Sigmoid colon (tissue), 7 donors: ENCODE results near the gene ARHGEF28. TPM values are rescaled to one million over a fixed set of nuclear protein-coding genes. Genes with fewer than 3 reads are reported as not detected.

Source experiments
- DNase-seq: peaks from one replicate; pipeline ENCODE4 v3.0.0-alpha.2; 2019
- H3K27ac ChIP-seq, 4 donors: fragments of 200-600 bp; sonication (generic); one replicate each; pipeline ENCODE4 v1.5.1; 2016 to 2019; ENCODE audit warnings: mild to moderate bottlenecking in 1 of 4
- H3K27me3 ChIP-seq, 3 donors: fragments of 200-600 bp; sonication (generic); one replicate each; pipeline ENCODE4 v1.5.1; 2019; ENCODE audit warnings: mild to moderate bottlenecking in 1 of 3
- H3K36me3 ChIP-seq, 4 donors: fragments of 200-600 bp; sonication (generic); one replicate each; pipeline ENCODE4 v1.5.1; 2016 to 2019
- H3K4me1 ChIP-seq, 4 donors: fragments of 200-600 bp; sonication (generic); one replicate each; pipeline ENCODE4 v1.5.1; 2017 to 2019
- H3K4me3 ChIP-seq, 4 donors: fragments of 200-600 bp; sonication (generic); one replicate each; pipeline ENCODE4 v1.5.1; 2017 to 2019; ENCODE audit warnings: mild to moderate bottlenecking in 2 of 4, moderate library complexity in 1 of 4
- H3K9me3 ChIP-seq, 4 donors: fragments of 200-600 bp in 3 of 4; sonication (generic) in 3 of 4; one replicate each; pipeline versions ENCODE4 v1.5.1 to v1.6.1; 2013 to 2019
- EP300 ChIP-seq, 4 donors: sonication (generic); formaldehyde crosslinking; IDR thresholded peaks; one replicate each; pipeline ENCODE4 v1.6.1; 2017; ENCODE audit warnings: antibody characterized with exemption in 4 of 4
- POLR2A ChIP-seq, 2 donors: fragments of 450-650 bp; IDR thresholded peaks; one replicate each; pipeline ENCODE4 v1.6.1; 2016; ENCODE audit warnings: antibody characterized with exemption in 2 of 2, mild to moderate bottlenecking in 2 of 2, moderate library complexity in 2 of 2
- POLR2AphosphoS5 ChIP-seq, 4 donors: sonication (generic); formaldehyde crosslinking; IDR thresholded peaks; one replicate each; pipeline ENCODE4 v1.6.1; 2017; ENCODE audit warnings: antibody characterized with exemption in 4 of 4
- WGBS, 2 donors: extraction: QIAGEN DNeasy Blood & Tissue Kit; methylation state at CpG; one replicate each; pipeline ENCODE4 v1.1.7; 2013; 5-methylcytosine and 5-hydroxymethylcytosine counted together
- intact Hi-C: fragments of 100-400 bp; cut with DNase I; formaldehyde crosslinking; loops from one replicate; pipeline ENCODE4 v1.15.1; 2023
- polyA plus RNA-seq, 3 donors: library from polyadenylated mRNA; stranded (reverse); fragments of 200-250 nt; gene quantifications; one replicate each; pipeline ENCODE4 v1.2.3, GENCODE V29; 2013
- total RNA-seq, 4 donors: library from RNA; depleted of rRNA; stranded (reverse); fragments of >200 nt; gene quantifications; one replicate each; pipeline ENCODE4 v1.1.0, GENCODE V29; 2016
- TF ChIP-seq, protein P1 (sequence below), 4 experiments: fragments of 450-650 bp in 3 of 4; fragments of 200-600 bp in 1 of 4; IDR thresholded peaks; one replicate each; pipeline ENCODE4 v1.5.1; 2016 to 2019; ENCODE audit warnings: antibody characterized with exemption in 4 of 4, mild to moderate bottlenecking in 3 of 4, moderate library complexity in 2 of 4
- donor health status: healthy with polysubstance abuse.
- donor health status: Bipolar disorder and iron deficiency.
- donor health status: healthy.

ARHGEF28 gene
- total and polyA plus RNA-seq, 7 donors, result 3.0 to 6.9 (median 3.7) TPM

DNA sequence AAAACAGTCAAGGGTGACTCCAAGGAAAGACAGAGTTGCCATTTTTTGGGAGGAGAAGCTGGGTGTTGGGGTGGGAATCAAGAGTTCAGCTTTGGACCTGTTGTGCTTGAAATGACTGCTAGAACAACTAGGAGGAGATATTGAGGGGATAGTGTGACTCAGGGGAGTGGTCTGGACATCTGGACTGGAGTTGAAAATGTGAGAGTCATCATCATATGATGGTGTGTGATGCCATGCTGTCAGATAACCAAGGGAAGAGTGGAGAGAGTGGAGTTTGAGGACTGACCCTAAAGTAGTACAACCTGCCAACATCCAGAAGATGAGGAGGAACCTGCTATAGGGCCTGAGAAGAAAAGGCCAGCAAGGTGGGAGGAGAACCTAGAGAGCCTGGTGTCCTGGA is 199.7 kb downstream of the ARHGEF28 start:
- no peaks in the 10 kb centered on the region for H3K36me3 ChIP-seq
- intact Hi-C loops, result no loop called here
- H3K9me3 ChIP-seq, result no peaks in the 10 kb centered on the region
- H3K4me3 ChIP-seq, result no peak overlapping the region
- no peaks in the 10 kb centered on the region for H3K27me3 ChIP-seq
- no peak for TF ChIP-seq EP300 (IDR thresholded peaks at IDR 0.05)
- TF ChIP-seq POLR2A (IDR thresholded peaks at IDR 0.05), result no peak
- no peak for TF ChIP-seq POLR2AphosphoS5 (IDR thresholded peaks at IDR 0.05)
- TF ChIP-seq, protein P1, sequence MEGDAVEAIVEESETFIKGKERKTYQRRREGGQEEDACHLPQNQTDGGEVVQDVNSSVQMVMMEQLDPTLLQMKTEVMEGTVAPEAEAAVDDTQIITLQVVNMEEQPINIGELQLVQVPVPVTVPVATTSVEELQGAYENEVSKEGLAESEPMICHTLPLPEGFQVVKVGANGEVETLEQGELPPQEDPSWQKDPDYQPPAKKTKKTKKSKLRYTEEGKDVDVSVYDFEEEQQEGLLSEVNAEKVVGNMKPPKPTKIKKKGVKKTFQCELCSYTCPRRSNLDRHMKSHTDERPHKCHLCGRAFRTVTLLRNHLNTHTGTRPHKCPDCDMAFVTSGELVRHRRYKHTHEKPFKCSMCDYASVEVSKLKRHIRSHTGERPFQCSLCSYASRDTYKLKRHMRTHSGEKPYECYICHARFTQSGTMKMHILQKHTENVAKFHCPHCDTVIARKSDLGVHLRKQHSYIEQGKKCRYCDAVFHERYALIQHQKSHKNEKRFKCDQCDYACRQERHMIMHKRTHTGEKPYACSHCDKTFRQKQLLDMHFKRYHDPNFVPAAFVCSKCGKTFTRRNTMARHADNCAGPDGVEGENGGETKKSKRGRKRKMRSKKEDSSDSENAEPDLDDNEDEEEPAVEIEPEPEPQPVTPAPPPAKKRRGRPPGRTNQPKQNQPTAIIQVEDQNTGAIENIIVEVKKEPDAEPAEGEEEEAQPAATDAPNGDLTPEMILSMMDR (IDR thresholded peaks at IDR 0.05), result no peak
- no peak overlapping the region for H3K27ac ChIP-seq
- DNase-seq, result no peak
- H3K4me1 ChIP-seq, result peaks cover 0 to 11% (median 10%) of the 10 kb centered on the region in 4 donors

- H3K9me3 ChIP-seq, result no peaks in the 10 kb centered on the region
- H3K4me3 ChIP-seq, result no peak overlapping the region
- H3K4me1 ChIP-seq, result peaks cover 0 to 11% (median 10%) of the 10 kb centered on the region in 4 donors
- intact Hi-C loops, result no loop called here
- TF ChIP-seq POLR2A (IDR thresholded peaks at IDR 0.05) (no peak), EP300 (IDR thresholded peaks at IDR 0.05) (no peak), POLR2AphosphoS5 (IDR thresholded peaks at IDR 0.05) (no peak)
- TF ChIP-seq, protein P1 (IDR thresholded peaks at IDR 0.05), result no peak
- DNase-seq, result no peak
- no peak overlapping the region for H3K27ac ChIP-seq
- H3K36me3 ChIP-seq, result no peaks in the 10 kb centered on the region
- no peaks in the 10 kb centered on the region for H3K27me3 ChIP-seq
- WGBS, 2 donors, result 63 to 72% methylated on average over 7 of the region's 7 CpGs
These were observed 200.5 kb downstream of the ARHGEF28 start for GRCh38 chr5:73826301-73827105.

DNA sequence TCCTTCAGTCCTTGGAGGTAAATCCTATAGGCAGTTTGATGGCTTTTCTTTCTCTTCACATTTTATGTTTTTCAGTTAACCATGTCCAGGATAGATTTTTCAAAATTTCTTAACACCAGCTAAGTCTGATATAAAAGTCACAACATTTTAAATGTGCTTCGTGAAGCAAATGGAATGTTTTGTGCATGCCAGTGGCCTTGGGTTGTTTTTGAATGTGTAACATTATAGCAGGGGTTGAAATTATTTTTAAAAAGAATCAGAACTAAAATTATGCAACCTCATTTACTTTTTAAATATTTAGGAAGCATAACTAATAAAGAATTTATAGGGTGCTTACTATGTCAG is 201.1 kb downstream of the ARHGEF28 start:
- Histone ChIP-seq H3K27ac (no peak overlapping the region), H3K27me3 (no peaks in the 10 kb centered on the region), H3K9me3 (no peaks in the 10 kb centered on the region), H3K4me3 (no peak overlapping the region), H3K4me1 (peaks cover 0 to 11% (median 10%) of the 10 kb centered on the region in 4 donors), H3K36me3 (no peaks in the 10 kb centered on the region)
- 86 to 92% methylated on average over 1 of the region's 1 CpG for WGBS, 2 donors
- intact Hi-C loops, result no loop called here
- TF ChIP-seq POLR2AphosphoS5 (IDR thresholded peaks at IDR 0.05), result no peak
- no peak for TF ChIP-seq EP300 (IDR thresholded peaks at IDR 0.05)
- no peak for TF ChIP-seq POLR2A (IDR thresholded peaks at IDR 0.05)
- TF ChIP-seq, protein P1 (IDR thresholded peaks at IDR 0.05), result no peak
- no peak for DNase-seq

- H3K36me3 ChIP-seq, result no peaks in the 10 kb centered on the region
- no peak overlapping the region for H3K27ac ChIP-seq
- H3K27me3 ChIP-seq, result no peaks in the 10 kb centered on the region
- no peaks in the 10 kb centered on the region for H3K9me3 ChIP-seq
- TF ChIP-seq POLR2A (IDR thresholded peaks at IDR 0.05) (no peak), EP300 (IDR thresholded peaks at IDR 0.05) (no peak), POLR2AphosphoS5 (IDR thresholded peaks at IDR 0.05) (no peak)
- 96 to 98% methylated on average over 3 of the region's 3 CpGs for WGBS, 2 donors
- no peak for DNase-seq
- intact Hi-C loops, result no loop called here
- no peak overlapping the region for H3K4me3 ChIP-seq
- peaks cover 0 to 11% (median 10%) of the 10 kb centered on the region in 4 donors for H3K4me1 ChIP-seq
These were observed 202.5 kb downstream of the ARHGEF28 start for GRCh38 chr5:73828465-73828864.

DNA sequence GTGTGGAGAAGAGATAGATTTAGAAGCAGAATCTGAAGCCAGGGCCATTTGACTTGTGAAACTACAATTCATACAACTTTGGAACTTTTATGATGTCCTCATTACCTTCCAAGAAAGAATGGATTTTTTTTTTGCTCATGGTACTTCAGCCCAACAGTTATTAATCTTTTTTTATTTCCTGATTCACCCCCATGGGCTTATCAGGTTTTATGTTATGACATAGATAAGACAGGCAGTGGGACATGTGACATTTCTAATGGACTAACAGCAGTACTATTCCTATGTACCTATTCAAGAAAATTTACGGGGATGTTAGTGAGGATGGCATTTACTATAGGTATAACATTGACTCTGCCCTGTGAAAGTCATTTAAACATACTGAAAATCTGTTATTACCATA is 204.7 kb downstream of the ARHGEF28 start:
- intact Hi-C loops, result no loop called here
- Histone ChIP-seq H3K36me3 (no peaks in the 10 kb centered on the region), H3K27me3 (no peaks in the 10 kb centered on the region), H3K9me3 (no peaks in the 10 kb centered on the region), H3K4me1 (peaks cover 0 to 11% (median 10%) of the 10 kb centered on the region in 4 donors), H3K27ac (no peak overlapping the region), H3K4me3 (no peak overlapping the region)
- TF ChIP-seq POLR2A (IDR thresholded peaks at IDR 0.05) (no peak), EP300 (IDR thresholded peaks at IDR 0.05) (no peak), POLR2AphosphoS5 (IDR thresholded peaks at IDR 0.05) (no peak)
- TF ChIP-seq, protein P1 (IDR thresholded peaks at IDR 0.05), result no peak
- no peak for DNase-seq
- WGBS, 2 donors, result 88 to 96% methylated on average over 1 of the region's 1 CpG
